ENCODE measurements around the gene PPM1D. TPM values are rescaled to one million over a fixed set of nuclear protein-coding genes. Genes with fewer than 3 reads are reported as not detected.

PPM1D gene
- total RNA-seq, 1 donor from 2014 or later: 14.2 TPM

DNA sequence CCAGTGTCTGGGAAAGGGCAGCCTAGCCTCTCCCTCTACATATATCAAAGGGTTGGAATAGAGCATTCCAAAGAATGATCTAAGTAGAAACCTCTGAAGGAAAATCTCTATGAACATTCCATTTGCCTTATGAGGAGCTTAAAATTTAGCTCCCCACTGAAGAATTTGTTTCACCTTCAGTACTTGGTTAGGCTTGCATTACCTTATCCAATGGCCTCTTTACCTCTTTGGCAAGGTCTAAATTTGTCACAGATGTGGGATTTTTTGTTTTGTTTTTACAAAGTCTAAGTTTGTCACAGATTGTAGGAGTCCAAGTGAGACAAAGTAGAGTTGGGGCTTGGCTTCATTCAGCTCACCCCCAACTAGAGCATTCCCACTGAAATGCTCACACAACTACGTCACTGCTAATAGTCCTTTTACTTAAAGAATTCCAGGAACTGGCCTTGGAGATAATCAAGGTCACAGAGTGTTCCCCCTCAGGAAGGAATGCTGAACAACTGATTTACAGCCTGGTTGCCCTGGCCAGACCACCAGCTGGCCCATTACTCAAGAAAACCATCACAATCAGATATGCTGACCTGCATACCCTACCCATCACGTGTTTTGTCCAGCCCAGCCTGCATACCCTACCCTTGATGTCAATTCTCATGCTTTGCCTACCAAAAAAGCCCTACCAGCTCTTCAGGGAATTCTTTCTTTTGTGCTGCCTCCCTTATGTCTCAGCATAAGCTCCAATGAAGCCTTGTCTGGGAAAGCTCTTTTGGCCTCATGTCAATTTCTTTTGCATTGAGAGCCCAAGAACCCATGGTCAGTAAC is 26.5 kb upstream of the PPM1D start:
- DNase-seq (ENCODE audit: low read depth): no peak
- H3K4me3 ChIP-seq (ENCODE audit: low read depth, low read length): no peak overlapping the region
- TF ChIP-seq, protein P1, sequence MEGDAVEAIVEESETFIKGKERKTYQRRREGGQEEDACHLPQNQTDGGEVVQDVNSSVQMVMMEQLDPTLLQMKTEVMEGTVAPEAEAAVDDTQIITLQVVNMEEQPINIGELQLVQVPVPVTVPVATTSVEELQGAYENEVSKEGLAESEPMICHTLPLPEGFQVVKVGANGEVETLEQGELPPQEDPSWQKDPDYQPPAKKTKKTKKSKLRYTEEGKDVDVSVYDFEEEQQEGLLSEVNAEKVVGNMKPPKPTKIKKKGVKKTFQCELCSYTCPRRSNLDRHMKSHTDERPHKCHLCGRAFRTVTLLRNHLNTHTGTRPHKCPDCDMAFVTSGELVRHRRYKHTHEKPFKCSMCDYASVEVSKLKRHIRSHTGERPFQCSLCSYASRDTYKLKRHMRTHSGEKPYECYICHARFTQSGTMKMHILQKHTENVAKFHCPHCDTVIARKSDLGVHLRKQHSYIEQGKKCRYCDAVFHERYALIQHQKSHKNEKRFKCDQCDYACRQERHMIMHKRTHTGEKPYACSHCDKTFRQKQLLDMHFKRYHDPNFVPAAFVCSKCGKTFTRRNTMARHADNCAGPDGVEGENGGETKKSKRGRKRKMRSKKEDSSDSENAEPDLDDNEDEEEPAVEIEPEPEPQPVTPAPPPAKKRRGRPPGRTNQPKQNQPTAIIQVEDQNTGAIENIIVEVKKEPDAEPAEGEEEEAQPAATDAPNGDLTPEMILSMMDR (IDR thresholded peaks at IDR 0.05; ENCODE audit: insufficient read depth, low read length, poor library complexity, severe bottlenecking): no peak
- no peaks in the 10 kb centered on the region for H3K27me3 ChIP-seq (ENCODE audit: control insufficient read depth, insufficient read depth, low read length)
- H3K36me3 ChIP-seq (ENCODE audit: control insufficient read depth, insufficient read depth, low read length): no peaks in the 10 kb centered on the region

DNA sequence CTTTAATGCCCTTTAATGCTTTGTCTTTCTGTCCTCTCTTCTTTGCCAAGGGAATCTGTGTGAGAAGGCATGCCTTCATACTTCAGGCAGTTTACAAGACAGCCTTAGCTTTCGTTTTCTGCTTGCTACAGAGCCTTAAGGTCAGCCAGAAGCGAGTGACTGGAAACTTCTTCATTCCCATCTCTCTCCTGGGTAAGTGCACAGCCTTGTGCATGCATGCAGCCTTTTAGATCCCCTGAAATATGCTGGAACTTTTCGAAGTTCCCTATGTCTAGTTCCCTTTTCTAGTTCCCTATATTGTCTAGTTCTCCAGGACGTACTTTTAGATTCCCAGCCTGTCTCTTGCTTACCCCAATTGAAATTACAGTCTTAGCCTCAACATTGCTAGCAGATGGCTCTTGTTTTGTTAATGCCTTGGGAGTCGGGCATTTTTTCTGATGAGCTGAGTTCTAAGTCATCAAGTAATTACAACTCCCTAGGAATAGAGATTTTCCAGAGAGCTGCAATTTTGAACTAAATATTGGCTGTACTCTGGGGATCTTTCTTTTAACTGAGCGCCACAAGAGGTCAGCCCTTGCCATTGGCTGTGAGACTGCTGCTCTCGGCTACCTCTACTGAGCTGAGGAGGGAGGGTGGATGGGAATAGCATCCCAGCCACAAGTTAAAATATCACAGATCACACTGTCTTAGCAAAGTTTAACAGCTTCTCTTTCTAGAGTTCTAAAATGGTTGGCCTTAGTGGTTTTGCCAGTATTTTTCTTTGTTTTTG is 22.7 kb upstream of the PPM1D start:
- H3K36me3 ChIP-seq (ENCODE audit: control insufficient read depth, insufficient read depth, low read length): no peaks in the 10 kb centered on the region
- TF ChIP-seq, protein P1 (IDR thresholded peaks at IDR 0.05; ENCODE audit: insufficient read depth, low read length, poor library complexity, severe bottlenecking): no peak
- no peak overlapping the region for H3K4me3 ChIP-seq (ENCODE audit: low read depth, low read length)
- no peak for DNase-seq (ENCODE audit: low read depth)
- no peaks in the 10 kb centered on the region for H3K27me3 ChIP-seq (ENCODE audit: control insufficient read depth, insufficient read depth, low read length)

DNA sequence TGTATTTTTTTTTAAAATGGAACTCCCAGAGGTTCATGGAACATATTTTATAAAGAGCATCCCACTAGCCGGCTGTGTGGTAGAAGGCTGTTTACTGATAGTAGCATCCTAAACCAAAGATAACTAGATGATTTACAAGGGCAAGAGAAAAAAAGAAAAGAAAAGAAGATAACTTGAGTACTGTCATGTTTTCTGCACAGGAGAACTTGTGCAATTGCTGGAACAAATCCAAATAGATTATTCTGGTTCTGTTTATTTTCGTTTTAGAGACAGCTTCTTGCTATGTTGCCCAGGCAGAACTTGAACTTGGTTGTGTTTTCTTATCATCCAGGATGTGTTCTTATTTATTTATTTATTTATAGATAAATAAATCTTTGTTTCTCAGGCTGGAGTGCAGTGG is 20.9 kb upstream of the PPM1D start:
- TF ChIP-seq, protein P1 (IDR thresholded peaks at IDR 0.05; ENCODE audit: insufficient read depth, low read length, poor library complexity, severe bottlenecking): no peak
- DNase-seq (ENCODE audit: low read depth): no peak

DNA sequence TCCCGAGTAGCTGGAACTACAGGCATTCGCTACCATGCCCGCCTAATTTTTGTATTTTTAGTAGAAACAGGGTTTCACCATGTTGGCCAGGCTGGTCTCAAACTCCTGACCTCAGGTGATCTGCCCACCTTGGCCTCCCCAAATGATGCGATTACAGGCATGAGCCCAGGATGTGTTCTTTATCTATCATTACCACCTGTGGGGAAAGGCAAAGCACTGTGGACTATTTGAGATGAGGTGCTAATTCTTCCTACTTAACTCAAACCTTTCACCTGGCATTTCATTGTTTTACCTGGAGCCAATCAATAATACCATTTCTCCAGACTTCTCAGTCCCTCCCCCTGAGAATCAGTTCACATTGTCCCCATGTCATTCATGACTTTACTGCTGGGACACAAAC is 20.4 kb upstream of the PPM1D start:
- no peak for DNase-seq (ENCODE audit: low read depth)
- H3K4me3 ChIP-seq (ENCODE audit: low read depth, low read length): no peak overlapping the region
- H3K36me3 ChIP-seq (ENCODE audit: control insufficient read depth, insufficient read depth, low read length): no peaks in the 10 kb centered on the region
- H3K27me3 ChIP-seq (ENCODE audit: control insufficient read depth, insufficient read depth, low read length): no peaks in the 10 kb centered on the region
- TF ChIP-seq, protein P1 (IDR thresholded peaks at IDR 0.05; ENCODE audit: insufficient read depth, low read length, poor library complexity, severe bottlenecking): no peak

More for the DNA sequence above, 20.9 kb upstream of the PPM1D start:
- H3K27me3 ChIP-seq (ENCODE audit: control insufficient read depth, insufficient read depth, low read length): no peaks in the 10 kb centered on the region
- H3K36me3 ChIP-seq (ENCODE audit: control insufficient read depth, insufficient read depth, low read length): no peaks in the 10 kb centered on the region
- H3K4me3 ChIP-seq (ENCODE audit: low read depth, low read length): no peak overlapping the region

DNA sequence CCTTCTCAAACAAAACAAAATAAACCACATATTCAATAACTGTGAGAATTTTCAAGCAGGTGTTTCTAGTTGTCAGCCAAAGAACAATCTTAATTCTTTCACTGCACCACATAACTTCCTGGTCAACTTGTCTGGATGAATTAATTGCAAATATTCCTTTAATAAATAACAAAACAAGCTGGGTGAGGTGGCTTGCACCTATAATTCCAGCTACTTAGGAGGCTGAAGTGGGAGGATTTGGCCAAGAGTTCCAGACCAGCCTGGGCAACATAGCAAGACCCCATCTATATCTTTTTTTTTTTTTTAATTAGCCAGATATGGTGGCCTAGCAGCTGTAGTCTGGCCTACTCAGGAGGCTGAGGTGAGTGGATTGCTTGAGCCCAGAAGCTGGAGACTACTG is 17.0 kb upstream of the PPM1D start:
- TF ChIP-seq, protein P1 (IDR thresholded peaks at IDR 0.05; ENCODE audit: insufficient read depth, low read length, poor library complexity, severe bottlenecking): no peak
- Histone ChIP-seq H3K36me3 (ENCODE audit: control insufficient read depth, insufficient read depth, low read length) (no peaks in the 10 kb centered on the region), H3K27me3 (ENCODE audit: control insufficient read depth, insufficient read depth, low read length) (no peaks in the 10 kb centered on the region), H3K4me3 (ENCODE audit: low read depth, low read length) (no peak overlapping the region)
- DNase-seq (ENCODE audit: low read depth): no peak
